Sciatic nerve (tissue), 2 donors: ENCODE data around the gene TMEM231. TPM values are rescaled to one million over a fixed set of nuclear protein-coding genes. Genes with fewer than 3 reads are reported as not detected.
A peak's percentile ranks its signal among the peaks of the same experiment; 100 is the strongest.
"Not testable (repeated sequence)": the region's sequence is repeated elsewhere in the genome, so short reads cannot be mapped to it uniquely, and the experiment has no call there.

Experiments
- ATAC-seq: fragments of 200-7000 bp; cut with Tn5 transposase; one replicate; pipeline ENCODE4 v1.9.1; 2020; ENCODE audit warnings: mild to moderate bottlenecking, moderate library complexity
- DNase-seq: peaks from one replicate; pipeline ENCODE4 v3.0.0-alpha.2; 2020; ENCODE audit warnings: low spot score
- intact Hi-C: fragments of 100-400 bp; cut with DNase I; formaldehyde crosslinking; loops from one replicate; pipeline ENCODE4 v1.14.2; 2022
- total RNA-seq: library from RNA; stranded (reverse); fragmentation: NEBNext Ultra II Directional; extraction: Animal tissue kit (Norgen Biotek cat#: 25700); gene quantifications from one replicate; pipeline ENCODE4 v1.2.1, GENCODE V29; 2021
- donor health status: DM: no; HTN: no; CAD: no.
- donor health status: DM: no; HTN: no; CAD: no.

Gene TMEM231
- total RNA-seq, 1 donor from 2014 or later: 13.7 TPM

DNA sequence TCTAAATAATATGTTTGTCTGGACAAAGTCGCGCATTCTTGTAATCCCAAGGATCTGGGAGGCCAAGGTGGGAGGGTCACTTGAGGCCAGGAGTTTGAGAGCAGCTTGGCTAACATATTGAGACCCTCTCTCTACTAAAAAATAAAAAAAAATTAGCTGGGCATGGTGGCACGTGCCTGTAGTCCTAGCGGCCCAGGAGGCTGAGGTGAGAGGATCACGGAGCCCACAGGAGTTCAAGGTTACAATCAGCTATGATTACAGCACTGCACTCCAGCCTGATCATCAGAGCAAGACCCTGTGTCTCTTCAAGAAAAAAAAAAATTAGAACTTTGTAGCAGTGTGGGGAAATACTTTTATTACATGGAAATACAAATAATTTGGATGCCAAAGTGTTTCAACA lies 54.7 kb downstream of the TMEM231 start:
- intact Hi-C loops: no loop called here
- ATAC-seq: no peak
- no peak for DNase-seq

DNA sequence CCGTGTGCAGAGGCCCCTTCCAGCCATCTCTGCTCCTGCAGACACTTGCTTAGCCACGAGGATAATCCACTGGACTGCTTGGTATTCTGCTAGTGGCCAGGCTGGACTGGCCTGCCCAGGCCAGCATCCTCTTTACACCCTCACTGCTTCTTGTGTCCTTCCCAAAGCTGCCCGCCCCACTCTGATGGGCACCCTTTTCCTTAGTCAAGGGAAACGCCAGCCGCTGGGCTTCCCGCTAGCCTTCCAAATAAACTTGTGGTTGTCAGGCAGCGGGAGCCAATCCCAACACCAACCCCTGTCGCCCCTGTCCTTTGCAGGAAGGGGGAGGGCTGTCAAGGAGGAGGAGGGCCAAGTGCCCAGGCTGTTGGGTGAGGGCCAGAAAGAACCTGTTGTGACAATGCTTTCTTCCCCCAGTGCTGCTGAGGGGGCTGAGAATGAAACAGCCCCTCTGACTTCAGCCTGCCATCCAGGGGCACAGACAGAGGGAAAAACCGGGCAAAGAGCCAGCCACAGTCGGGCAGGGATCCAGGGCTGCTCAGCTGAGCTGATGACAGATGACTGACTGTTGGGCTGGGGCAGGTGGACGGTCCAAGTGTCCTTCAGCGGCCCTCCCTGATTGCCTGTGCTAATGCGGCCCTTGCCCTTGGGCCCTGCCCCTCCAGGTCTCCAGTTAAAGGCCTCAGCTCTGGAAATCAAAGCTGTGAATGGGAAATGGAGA lies 57.3 kb downstream of the TMEM231 start:
- ATAC-seq, intact Hi-C loops: not testable (repeated sequence)
- peak; percentile 67 for DNase-seq

DNA sequence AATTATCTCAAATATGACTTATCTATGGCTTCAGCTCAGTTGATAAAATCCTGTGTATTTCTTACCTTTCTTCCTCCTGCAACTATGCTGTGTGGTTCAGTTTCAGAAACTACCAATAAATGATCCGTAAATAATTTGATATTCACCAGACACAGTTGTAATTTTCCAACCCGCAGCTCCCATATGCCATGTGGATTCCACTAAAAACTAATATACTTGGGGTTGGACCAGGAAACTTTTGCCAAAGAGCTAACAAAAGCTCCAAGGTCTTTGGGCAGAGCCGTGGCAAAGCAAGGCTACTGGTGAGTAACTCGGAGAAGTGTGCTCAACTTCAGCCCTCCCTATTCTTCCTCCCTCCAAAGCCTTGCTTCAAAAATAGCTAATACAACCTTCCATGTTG lies 58.5 kb downstream of the TMEM231 start:
- DNase-seq (no peak), ATAC-seq (no peak)
- intact Hi-C loops: no loop called here

- intact Hi-C loops: no loop called here
- ATAC-seq (peak; percentile 67), DNase-seq (no peak)
Measured at GRCh38 chr16:75495076-75495674, 60.9 kb downstream of the TMEM231 start, which contains the start of gene CHST6. Gene CHST6, minus strand, starts transcription at chr16:75495441. Its CDS starts 15,613 bp downstream, at chr16:75479828.

DNA sequence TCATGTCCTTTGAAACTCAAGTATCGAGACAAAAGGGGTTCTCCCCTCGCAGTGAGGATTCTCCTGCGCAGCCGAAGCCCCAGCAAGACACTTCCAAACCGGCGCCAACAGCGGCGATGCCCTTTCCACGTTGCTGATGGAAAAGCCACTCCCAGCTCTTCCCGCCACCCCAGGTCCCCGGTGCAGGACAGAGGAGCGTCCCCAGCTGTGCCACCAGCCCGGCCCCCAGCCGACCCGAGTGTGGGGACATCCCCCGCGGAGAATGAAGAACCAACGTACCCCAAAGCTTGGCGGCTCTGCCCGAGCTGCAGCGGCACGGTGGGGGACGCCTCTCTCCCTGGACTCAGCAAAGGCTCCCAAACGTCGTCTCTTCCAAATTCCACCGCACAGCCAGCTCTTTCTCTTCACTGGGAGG lies 61.4 kb downstream of the TMEM231 start:
- peak; percentile 26 for ATAC-seq
- DNase-seq: no peak
- intact Hi-C loops: no loop called here

DNA sequence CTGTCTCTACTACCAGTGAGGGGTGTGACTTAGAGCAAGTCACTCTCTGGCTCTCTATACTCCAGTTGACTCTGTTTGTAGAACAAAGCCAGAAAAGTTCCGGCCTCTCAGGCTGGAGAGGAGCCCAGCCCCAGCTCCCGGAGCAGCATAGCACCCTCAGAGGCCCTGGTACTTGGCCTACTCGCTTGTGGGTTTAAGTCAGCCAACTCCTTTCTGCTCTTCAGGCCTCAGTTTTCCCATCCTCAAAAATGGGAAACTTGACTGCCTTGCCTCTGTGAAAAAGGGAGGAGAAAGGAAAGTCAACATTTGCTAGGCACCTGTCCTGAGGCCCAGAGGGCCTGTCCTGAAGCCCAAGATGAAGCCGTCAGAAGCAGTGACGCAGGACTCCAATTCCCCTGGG lies 61.9 kb downstream of the TMEM231 start:
- intact Hi-C loops: no loop called here
- no peak for DNase-seq
- no peak for ATAC-seq

- intact Hi-C loops: no loop called here
- no peak for DNase-seq
- no peak for ATAC-seq
Measured at GRCh38 chr16:75491876-75492275, 64.2 kb downstream of the TMEM231 start.

- DNase-seq (no peak), ATAC-seq (no peak)
- intact Hi-C loops: no loop called here
Measured at GRCh38 chr16:75488322-75488721, 67.7 kb downstream of the TMEM231 start.

Other genes with a start within 250 kb of the TMEM231 start
- gene CFDP1, start 122.7 kb downstream of the TMEM231 start, total RNA-seq: 73.7 TPM
- 29.8 TPM for gene TMEM170A, start 91.6 kb downstream of the TMEM231 start, total RNA-seq
- 0.58 TPM for gene CHST6, start 60.8 kb downstream of the TMEM231 start, total RNA-seq
- gene CHST5, start 20.1 kb downstream of the TMEM231 start, total RNA-seq: 0.27 TPM
- gene GABARAPL2, start 10.1 kb upstream of the TMEM231 start, total RNA-seq: 143 TPM
- 35.5 TPM for gene ADAT1, start 67.0 kb upstream of the TMEM231 start, total RNA-seq
- gene KARS1, start 91.4 kb upstream of the TMEM231 start, total RNA-seq: 61.1 TPM
- 79.2 TPM for gene TERF2IP, start 91.5 kb upstream of the TMEM231 start, total RNA-seq
- gene CPHXL2, start 120.8 kb upstream of the TMEM231 start, total RNA-seq: not detected
- not detected for gene DUXB, start 145.2 kb upstream of the TMEM231 start, total RNA-seq
- not detected for gene CPHXL, start 170.2 kb upstream of the TMEM231 start, total RNA-seq